ENCODE measurements around the gene HOXA2. TPM values are rescaled to one million over a fixed set of nuclear protein-coding genes. Genes with fewer than 3 reads are reported as not detected.

The HOXA2 gene
- total and polyA plus RNA-seq, 7 donors, result 0.17 to 1.1 (median 0.42) TPM

GRCh38 chr7:27125986-27126394, 23.5 kb upstream of the HOXA2 start:
- DNase-seq, result no peak
- Histone ChIP-seq H3K9me3 (no peaks in the 10 kb centered on the region), H3K27me3 (ENCODE audit: insufficient read depth in 3 of 3, low read length in 2 of 3) (no peaks in the 10 kb centered on the region), H3K4me3 (no peak overlapping the region), H3K4me1 (peaks cover 51% of the 10 kb centered on the region), H3K27ac (peak overlapping the region; percentile 16), H3K36me3 (ENCODE audit: insufficient read depth in 1 of 2, low read depth in 1 of 2) (peaks cover 0 to 14% of the 10 kb centered on the region in 2 donors)
- ATAC-seq, result no peak
- TF ChIP-seq CTCF (IDR thresholded peaks at IDR 0.05), result no peak
- intact Hi-C loops (cut with DNase I), result no loop called here
- WGBS, 3 donors, result 38 to 53% (median 42%) methylated on average over 5 of the region's 5 CpGs

GRCh38 chr7:27124902-27125689, 22.6 kb upstream of the HOXA2 start:
- intact Hi-C loops (cut with DNase I), result no loop called here
- whole genome bisulfite sequencing, 3 donors, result 69 to 72% (median 72%) methylated on average over 8 of the region's 8 CpGs
- no peak for TF ChIP-seq CTCF (IDR thresholded peaks at IDR 0.05)
- H3K36me3 ChIP-seq (ENCODE audit: insufficient read depth in 1 of 2, low read depth in 1 of 2), result peaks cover 0 to 14% of the 10 kb centered on the region in 2 donors
- ATAC-seq (peak in 1 of 4 donors; percentile 83), DNase-seq (no peak)
- no peak overlapping the region for H3K4me3 ChIP-seq
- H3K4me1 ChIP-seq, result peaks cover 59% of the 10 kb centered on the region
- H3K9me3 ChIP-seq, result no peaks in the 10 kb centered on the region
- peak overlapping the region; percentile 9 for H3K27ac ChIP-seq
- H3K27me3 ChIP-seq (ENCODE audit: insufficient read depth in 3 of 3, low read length in 2 of 3), result no peaks in the 10 kb centered on the region

DNA sequence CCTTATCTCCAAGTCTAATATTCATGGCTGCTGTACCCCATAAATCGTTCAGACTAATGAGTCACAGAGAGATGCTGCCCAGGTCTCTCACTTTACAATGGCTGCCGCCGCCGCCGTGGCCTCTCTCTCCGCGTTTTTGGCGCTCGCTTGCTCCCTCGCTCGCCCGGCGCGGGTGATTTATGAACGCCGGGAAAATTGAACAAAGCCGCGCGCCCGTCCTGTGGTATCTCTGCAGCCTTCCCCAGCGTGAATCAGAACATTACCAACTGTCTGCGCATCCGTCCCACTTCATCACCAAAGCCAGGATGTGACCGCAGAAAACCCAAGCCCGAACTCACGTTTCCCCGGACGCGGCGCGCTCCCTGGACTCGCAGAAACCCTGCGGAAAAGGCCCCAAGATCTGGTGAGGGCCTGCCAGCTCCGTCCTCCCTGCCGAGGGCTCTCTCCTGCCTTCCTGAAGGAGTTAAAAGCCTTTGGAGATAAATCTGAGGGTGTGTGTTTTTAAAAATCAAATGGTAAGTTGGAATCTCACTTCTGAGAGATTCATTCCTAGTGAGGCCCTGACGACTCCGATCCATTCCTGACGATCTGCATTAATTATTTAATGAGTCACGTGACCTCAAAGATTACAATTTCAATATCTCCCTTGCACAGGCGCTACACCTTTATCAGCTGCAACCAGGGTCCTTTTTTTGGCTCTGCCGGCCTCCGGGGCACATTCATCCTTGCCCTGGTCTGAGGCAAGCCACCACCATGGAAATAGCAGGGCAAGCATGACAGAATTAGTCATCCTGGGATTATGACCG, 21.8 kb upstream of the HOXA2 start:
- Histone ChIP-seq H3K36me3 (ENCODE audit: insufficient read depth in 1 of 2, low read depth in 1 of 2) (peaks cover 0 to 14% of the 10 kb centered on the region in 2 donors), H3K9me3 (no peaks in the 10 kb centered on the region), H3K27ac (peak overlapping the region; percentile 9), H3K4me3 (no peak overlapping the region), H3K27me3 (ENCODE audit: insufficient read depth in 3 of 3, low read length in 2 of 3) (no peaks in the 10 kb centered on the region), H3K4me1 (peaks cover 59% of the 10 kb centered on the region)
- no peak for TF ChIP-seq CTCF (IDR thresholded peaks at IDR 0.05)
- intact Hi-C loops (cut with DNase I), result no loop called here
- WGBS, 3 donors, result 86 to 89% (median 87%) methylated on average over 43 of the region's 43 CpGs
- DNase-seq (peak in 1 of 2 donors; percentile 83), ATAC-seq (peak in 2 of 4 donors; percentile 33 to 78)

- Histone ChIP-seq H3K4me1 (peaks cover 53% of the 10 kb centered on the region), H3K36me3 (ENCODE audit: insufficient read depth in 1 of 2, low read depth in 1 of 2) (peaks cover 0 to 14% of the 10 kb centered on the region in 2 donors), H3K27me3 (ENCODE audit: insufficient read depth in 3 of 3, low read length in 2 of 3) (no peaks in the 10 kb centered on the region), H3K9me3 (no peaks in the 10 kb centered on the region), H3K4me3 (no peak overlapping the region), H3K27ac (peak overlapping the region; percentile 30)
- WGBS, 3 donors, result 91 to 94% (median 93%) methylated on average over 26 of the region's 26 CpGs
- ATAC-seq, result no peak
- no peak for DNase-seq
- intact Hi-C loops (cut with DNase I), result no loop called here
- no peak for TF ChIP-seq CTCF (IDR thresholded peaks at IDR 0.05)
Measured at GRCh38 chr7:27123477-27124053, 21.1 kb upstream of the HOXA2 start.

All from psoas muscle (tissue), 8 donors.